ENCODE measurements around the gene KAT8. TPM values are rescaled to one million over a fixed set of nuclear protein-coding genes. Genes with fewer than 3 reads are reported as not detected.
A peak's percentile ranks its signal among the peaks of the same experiment; 100 is the strongest.

The KAT8 gene
- total and polyA plus RNA-seq, 9 of the 15 experiments (the other 6 are each of a cell fraction or from before 2014, with no cell fraction given), result 10.0 to 98.5 (median 76.4) TPM

- CTCF ChIA-PET (ENCODE audit: low intra/inter-chr PET ratio), result interaction anchor here (0.6 kb wide), 1 partner anchor 217 kb away, joined by 3 read pairs; no protein-coding TSS in a partner anchor
- WGBS (ENCODE audit: insufficient coverage, low coverage, missing lambda C conversion rate), result 7% methylated on average over 28 of the region's 33 CpGs
- H3K79me2 ChIP-seq (ENCODE audit: control insufficient read depth, insufficient read depth, low read length), result peaks cover 13% of the 10 kb centered on the region
- no peaks in the 10 kb centered on the region for H4K20me1 ChIP-seq (replicated peaks; ENCODE audit: control insufficient read depth, insufficient read depth, low read length)
- in situ Hi-C loops (cut with MboI), result no loop called here
- no TSS peak for BruUV-seq (replicated peaks)
- DNase-seq (ENCODE audit: extremely low read depth in 1 of 4, low spot score in 3 of 4) (peak; percentile 87 to 89 (median 87)), FAIRE-seq (peak; percentile 64), ATAC-seq (peak; percentile 82)
- H3K4me1 ChIP-seq (replicated peaks in 1 of 2; ENCODE audit: control insufficient read depth in 2 of 2, insufficient read depth in 2 of 2, low read length in 2 of 2), result peaks cover 13 to 33% of the 10 kb centered on the region in 2 experiments
- peak overlapping the region; percentile 79 for H3K27ac ChIP-seq (ENCODE audit: extremely low read depth, low read depth, low read length)
- 0 out of 2 replicates have a peak overlapping the region, but pooled peaks have one; percentile 37 for H3K4me2 ChIP-seq (ENCODE audit: insufficient read depth, low read length)
- H3K9ac ChIP-seq (ENCODE audit: insufficient read depth in 1 of 2, low read depth in 2 of 2, low read length in 2 of 2), result peak overlapping the region; percentile 62 to 95
- no peaks in the 10 kb centered on the region for H3K27me3 ChIP-seq (ENCODE audit: control insufficient read depth in 2 of 2, insufficient read depth in 2 of 2, low read length in 2 of 2)
- POLR2A ChIA-PET, result no interaction called here
- H3K36me3 ChIP-seq (ENCODE audit: control insufficient read depth, insufficient read depth, low read length), result peaks cover 16% of the 10 kb centered on the region; the same call in 2 of the 3 replicates
- H3K9me3 ChIP-seq (replicated peaks; ENCODE audit: control insufficient read depth, insufficient read depth, low read depth, low read length), result no peaks in the 10 kb centered on the region
- H2AFZ ChIP-seq (ENCODE audit: low read depth, low read length), result peak overlapping the region; percentile 98
- no peak overlapping the region for H3K4me3 ChIP-seq
- intact Hi-C loops (cut with micrococcal nuclease), result loop anchor here (5.0 kb wide), 1 partner anchor 37 kb away; no protein-coding TSS in a partner anchor
- no peaks in the 10 kb centered on the region for H3K9me1 ChIP-seq (ENCODE audit: control insufficient read depth, insufficient read depth, low read length)
- TF ChIP-seq ZNF507 (tag; conservative IDR thresholded peaks at IDR 0.05), result no peak
- no peak for TF ChIP-seq ZNF124 (CRISPR knock-in tag; IDR thresholded peaks at IDR 0.05)
- TF ChIP-seq ZNF511 (CRISPR knock-in tag; IDR thresholded peaks at IDR 0.05), result 0 out of 2 replicates have a peak, but pooled peaks have one; percentile 50
- TF ChIP-seq ILK (tag; IDR thresholded peaks at IDR 0.05; ENCODE audit: borderline replicate concordance, low read depth), result no peak
- no peak for TF ChIP-seq STAG1 (CRISPR knock-in tag; IDR thresholded peaks at IDR 0.05; ENCODE audit: borderline replicate concordance)
- no peak for TF ChIP-seq IFI16 (CRISPR knock-in tag; IDR thresholded peaks at IDR 0.05)
- TF ChIP-seq MTA1 (IDR thresholded peaks at IDR 0.05; ENCODE audit: borderline replicate concordance), result peak; percentile 67; the same call in 1 of the 2 replicates
- TF ChIP-seq RBM22 (IDR thresholded peaks at IDR 0.05; ENCODE audit: low read depth, low read length, poor library complexity, severe bottlenecking), result no peak
- no peak for TF ChIP-seq ZNF408 (CRISPR knock-in tag; IDR thresholded peaks at IDR 0.05; ENCODE audit: low read depth)
- TF ChIP-seq ARID1B (IDR thresholded peaks at IDR 0.05), result peak; percentile 66
- TF ChIP-seq ZNF140 (CRISPR knock-in tag; IDR thresholded peaks at IDR 0.05), result no peak
- TF ChIP-seq MYC (IDR thresholded peaks at IDR 0.05; ENCODE audit: low read depth, low read length), result peak; percentile 93
- no peak for TF ChIP-seq MYC (CRISPR knock-in tag; IDR thresholded peaks at IDR 0.05; ENCODE audit: borderline replicate concordance, low read depth)
- TF ChIP-seq ATF3 (IDR thresholded peaks at IDR 0.05), result no peak
- no peak for TF ChIP-seq ATF3 (CRISPR knock-in tag; conservative IDR thresholded peaks at IDR 0.05)
- no peak for TF ChIP-seq RBM39 (optimal IDR thresholded peaks at IDR 0.05; ENCODE audit: low read depth, low read length)
- TF ChIP-seq SPI1 (IDR thresholded peaks at IDR 0.05; ENCODE audit: borderline replicate concordance, low read depth, low read length), result no peak
- no peak for TF ChIP-seq KDM5B (IDR thresholded peaks at IDR 0.05; ENCODE audit: insufficient replicate concordance, low read depth, low read length)
- TF ChIP-seq ZNF280B (CRISPR knock-in tag; IDR thresholded peaks at IDR 0.05), result no peak
- TF ChIP-seq TAL1 (IDR thresholded peaks at IDR 0.05), result no peak
- TF ChIP-seq MIER1 (IDR thresholded peaks at IDR 0.05; ENCODE audit: low read depth), result 0 out of 2 replicates have a peak, but pooled peaks have one; percentile 11
Observed at GRCh38 chr16:31105677-31106213, 11.7 kb upstream of the KAT8 start.
